Measurements from ENCODE around the gene GALNT2.

The GALNT2 gene

DNA sequence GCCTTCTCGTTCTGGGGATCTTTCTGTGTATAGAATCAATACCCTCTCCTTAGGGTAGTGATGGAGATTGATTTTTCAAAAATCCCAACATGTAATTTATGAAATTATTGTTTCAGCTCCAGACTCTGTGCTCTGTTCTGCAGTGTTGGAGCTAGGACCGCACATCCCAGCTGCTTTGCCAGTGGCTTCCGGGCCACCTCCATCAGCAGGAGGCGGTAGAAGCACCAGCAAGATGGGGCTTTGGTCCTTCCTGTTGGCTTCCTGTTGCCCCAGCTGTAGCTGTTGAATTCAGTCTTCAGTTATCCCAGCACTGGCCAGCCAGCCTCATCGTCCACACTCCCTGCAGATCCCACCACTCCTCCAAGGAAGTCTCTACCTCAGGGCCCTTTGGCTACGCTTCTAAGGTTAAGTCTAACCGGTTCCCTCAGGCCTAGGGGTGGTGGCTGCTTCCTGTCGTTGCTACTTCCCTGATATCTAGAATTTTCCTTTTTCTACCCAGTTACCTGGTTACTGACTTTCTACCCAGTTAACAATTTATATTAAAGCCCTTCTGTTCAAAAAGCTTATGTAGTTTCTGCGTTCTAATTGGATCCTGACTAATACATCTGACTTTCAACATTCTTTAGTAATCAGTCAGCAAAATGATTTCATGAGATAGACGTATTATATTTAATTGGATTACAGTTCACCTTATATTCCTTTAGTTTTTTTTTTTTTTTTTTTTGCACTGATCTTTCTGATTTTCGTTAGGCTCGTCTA lies 24.6 kb downstream of the GALNT2 start:
- no peak for DNase-seq (ENCODE audit: low read depth)
- TF ChIP-seq, protein P1, sequence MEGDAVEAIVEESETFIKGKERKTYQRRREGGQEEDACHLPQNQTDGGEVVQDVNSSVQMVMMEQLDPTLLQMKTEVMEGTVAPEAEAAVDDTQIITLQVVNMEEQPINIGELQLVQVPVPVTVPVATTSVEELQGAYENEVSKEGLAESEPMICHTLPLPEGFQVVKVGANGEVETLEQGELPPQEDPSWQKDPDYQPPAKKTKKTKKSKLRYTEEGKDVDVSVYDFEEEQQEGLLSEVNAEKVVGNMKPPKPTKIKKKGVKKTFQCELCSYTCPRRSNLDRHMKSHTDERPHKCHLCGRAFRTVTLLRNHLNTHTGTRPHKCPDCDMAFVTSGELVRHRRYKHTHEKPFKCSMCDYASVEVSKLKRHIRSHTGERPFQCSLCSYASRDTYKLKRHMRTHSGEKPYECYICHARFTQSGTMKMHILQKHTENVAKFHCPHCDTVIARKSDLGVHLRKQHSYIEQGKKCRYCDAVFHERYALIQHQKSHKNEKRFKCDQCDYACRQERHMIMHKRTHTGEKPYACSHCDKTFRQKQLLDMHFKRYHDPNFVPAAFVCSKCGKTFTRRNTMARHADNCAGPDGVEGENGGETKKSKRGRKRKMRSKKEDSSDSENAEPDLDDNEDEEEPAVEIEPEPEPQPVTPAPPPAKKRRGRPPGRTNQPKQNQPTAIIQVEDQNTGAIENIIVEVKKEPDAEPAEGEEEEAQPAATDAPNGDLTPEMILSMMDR (IDR thresholded peaks at IDR 0.05; ENCODE audit: low read depth, low read length, missing control alignments), result no peak
- H3K4me3 ChIP-seq (ENCODE audit: low read depth, low read length), result no peak overlapping the region
- in situ Hi-C loops (cut with HindIII; ENCODE audit: low sequenced_read_pairs), result no loop called here

DNA sequence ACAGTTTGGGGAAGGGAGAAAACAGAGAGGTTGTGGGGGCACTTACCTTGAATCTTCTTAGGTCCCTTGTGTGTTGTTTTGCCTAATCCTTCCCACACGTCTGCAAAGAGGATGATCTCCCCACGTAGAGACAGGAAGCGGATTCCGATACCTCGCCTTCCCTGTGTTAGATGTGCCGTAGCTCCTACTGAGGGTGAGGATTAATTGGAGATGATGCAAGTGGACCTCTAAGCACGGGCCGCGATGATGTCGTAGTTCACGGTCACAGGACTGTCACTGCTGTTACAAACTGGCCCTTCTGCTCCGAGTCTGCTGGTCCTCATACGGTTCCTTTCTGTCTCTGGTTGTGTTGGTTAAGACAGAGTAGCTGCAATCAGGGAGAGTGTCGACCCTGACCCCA lies 27.7 kb downstream of the GALNT2 start:
- TF ChIP-seq, protein P1 (IDR thresholded peaks at IDR 0.05; ENCODE audit: low read depth, low read length, missing control alignments), result no peak
- no peak overlapping the region for H3K4me3 ChIP-seq (ENCODE audit: low read depth, low read length)
- in situ Hi-C loops (cut with HindIII; ENCODE audit: low sequenced_read_pairs), result no loop called here
- no peak for DNase-seq (ENCODE audit: low read depth)

DNA sequence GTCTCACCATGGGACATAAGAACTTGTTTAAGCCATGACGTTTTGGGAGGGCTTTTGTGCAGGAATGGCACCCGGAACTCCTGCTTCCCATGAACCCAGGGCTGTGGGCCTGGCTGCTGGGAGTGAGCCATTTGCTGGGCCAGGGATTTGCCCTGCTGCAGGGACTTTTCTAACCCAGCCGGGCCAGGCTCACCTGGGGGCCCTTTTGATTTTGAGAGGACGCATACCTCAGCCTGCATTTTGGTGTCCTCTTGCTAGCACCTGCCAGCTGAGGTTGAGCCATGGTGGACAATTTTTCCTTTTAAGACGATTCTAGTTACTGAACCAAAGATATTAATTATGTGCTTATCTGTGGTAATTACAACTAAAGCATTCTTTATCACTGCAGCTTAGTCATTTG lies 28.9 kb downstream of the GALNT2 start:
- no peak overlapping the region for H3K4me3 ChIP-seq (ENCODE audit: low read depth, low read length)
- in situ Hi-C loops (cut with HindIII; ENCODE audit: low sequenced_read_pairs), result no loop called here
- no peak for DNase-seq (ENCODE audit: low read depth)
- TF ChIP-seq, protein P1 (IDR thresholded peaks at IDR 0.05; ENCODE audit: low read depth, low read length, missing control alignments), result no peak

DNA sequence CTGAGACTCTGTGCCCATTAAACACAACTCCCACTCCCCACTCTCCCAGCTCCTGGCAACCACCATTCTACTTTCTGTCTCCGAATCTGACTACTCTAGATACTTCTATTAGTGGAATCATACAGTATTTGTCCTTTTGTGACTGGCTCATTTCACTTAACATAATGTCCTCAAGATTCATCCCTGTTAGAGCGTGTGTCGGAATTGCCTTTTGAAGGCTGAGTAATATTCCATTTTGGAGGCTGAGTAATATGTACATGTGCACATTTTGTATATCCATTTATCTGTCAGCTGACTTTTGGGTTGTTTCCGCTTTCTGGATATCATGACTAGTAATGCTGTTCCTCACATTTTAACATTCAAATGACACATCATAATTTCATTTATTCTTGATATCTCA lies 30.3 kb downstream of the GALNT2 start:
- TF ChIP-seq, protein P1 (IDR thresholded peaks at IDR 0.05; ENCODE audit: low read depth, low read length, missing control alignments), result no peak
- in situ Hi-C loops (cut with HindIII; ENCODE audit: low sequenced_read_pairs), result no loop called here
- H3K4me3 ChIP-seq (ENCODE audit: low read depth, low read length), result no peak overlapping the region
- no peak for DNase-seq (ENCODE audit: low read depth)

DNA sequence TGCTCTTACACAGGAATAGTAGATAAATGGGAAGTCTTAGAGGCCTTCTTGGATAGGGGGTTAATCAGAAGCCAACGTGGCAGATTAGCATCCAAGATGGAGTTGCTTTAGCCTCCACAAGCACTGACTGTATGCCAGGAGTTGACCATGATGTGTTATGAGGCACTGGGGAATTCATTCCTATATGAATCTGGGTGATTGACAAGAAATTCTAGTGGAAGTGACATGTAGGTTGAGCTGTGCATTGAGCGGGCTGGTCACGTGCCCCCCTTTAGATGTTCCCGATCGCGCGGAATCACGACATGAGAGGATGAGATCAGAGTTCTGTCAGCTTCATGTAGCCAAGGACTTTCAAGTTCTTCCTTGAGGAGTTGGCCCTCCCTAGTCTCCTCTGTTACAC lies 31.7 kb downstream of the GALNT2 start:
- DNase-seq (ENCODE audit: low read depth), result no peak
- TF ChIP-seq, protein P1 (IDR thresholded peaks at IDR 0.05; ENCODE audit: low read depth, low read length, missing control alignments), result no peak
- in situ Hi-C loops (cut with HindIII; ENCODE audit: low sequenced_read_pairs), result no loop called here
- H3K4me3 ChIP-seq (ENCODE audit: low read depth, low read length), result no peak overlapping the region

DNA sequence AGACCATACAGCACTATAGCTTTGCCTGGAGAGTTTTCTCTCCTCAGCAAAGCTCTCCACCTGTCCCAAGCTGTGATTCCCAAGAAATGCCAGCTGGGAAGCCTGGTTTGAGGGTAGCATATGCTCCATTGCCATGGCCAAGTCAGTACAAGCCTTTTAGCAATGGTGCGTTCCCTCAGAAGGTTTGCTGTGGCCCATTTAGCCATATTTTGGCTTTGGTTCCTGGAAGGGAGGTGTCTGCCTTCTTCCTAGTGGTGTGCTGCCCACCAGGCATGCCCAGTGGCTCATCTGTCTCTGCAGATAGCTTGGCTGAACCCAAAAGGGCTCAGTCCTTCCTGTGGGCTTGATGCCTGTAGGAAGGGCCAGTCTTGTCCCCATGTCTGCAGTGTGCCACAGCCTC lies 32.4 kb downstream of the GALNT2 start:
- TF ChIP-seq, protein P1 (IDR thresholded peaks at IDR 0.05; ENCODE audit: low read depth, low read length, missing control alignments), result no peak
- no peak overlapping the region for H3K4me3 ChIP-seq (ENCODE audit: low read depth, low read length)
- in situ Hi-C loops (cut with HindIII; ENCODE audit: low sequenced_read_pairs), result no loop called here
- DNase-seq (ENCODE audit: low read depth), result no peak
